GM10266 (cell line): ENCODE data around the gene REPS1.

Experiments used
- DNase-seq: peaks from one replicate; pipeline ENCODE4 v3.0.0; 2012; ENCODE audit errors: extremely low spot score
- CTCF ChIP-seq: IDR thresholded peaks from 2 replicates; pipeline ENCODE4 v1.5.1; 2012; ENCODE audit warnings: mild to moderate bottlenecking, low read depth; ENCODE audit not compliant: control insufficient read depth, insufficient read depth; ENCODE audit errors: missing control alignments

The REPS1 gene

GRCh38 chr6:138957484-138957883 lies 30.6 kb downstream of the REPS1 start:
- DNase-seq = no peak
- TF ChIP-seq CTCF = no peak

- no peak for DNase-seq
- TF ChIP-seq CTCF = no peak
Measured at GRCh38 chr6:138956244-138956924, 31.7 kb downstream of the REPS1 start.

- TF ChIP-seq CTCF = no peak
- DNase-seq = no peak
Measured at GRCh38 chr6:138955262-138955661, 32.8 kb downstream of the REPS1 start.

GRCh38 chr6:138953451-138953850 lies 34.6 kb downstream of the REPS1 start:
- DNase-seq = no peak

GRCh38 chr6:138948546-138949179 lies 39.4 kb downstream of the REPS1 start:
- DNase-seq = no peak
- no peak for TF ChIP-seq CTCF

More at GRCh38 chr6:138953451-138953850, 34.6 kb downstream of the REPS1 start:
- no peak for TF ChIP-seq CTCF

- no peak for TF ChIP-seq CTCF
- DNase-seq = no peak
Measured at GRCh38 chr6:138948004-138948403, 40.0 kb downstream of the REPS1 start.

- TF ChIP-seq CTCF = no peak
- no peak for DNase-seq
Measured at GRCh38 chr6:138945354-138945753, 42.7 kb downstream of the REPS1 start.
